ENCODE results near the gene ZNF776. TPM values are rescaled to one million over a fixed set of nuclear protein-coding genes. Genes with fewer than 3 reads are reported as not detected.

ZNF776 gene
- total and polyA plus RNA-seq, 2 of the 13 experiments (the other 11 are each of a cell fraction or from before 2014, with no cell fraction given) = 7.6 to 16.9 TPM

DNA sequence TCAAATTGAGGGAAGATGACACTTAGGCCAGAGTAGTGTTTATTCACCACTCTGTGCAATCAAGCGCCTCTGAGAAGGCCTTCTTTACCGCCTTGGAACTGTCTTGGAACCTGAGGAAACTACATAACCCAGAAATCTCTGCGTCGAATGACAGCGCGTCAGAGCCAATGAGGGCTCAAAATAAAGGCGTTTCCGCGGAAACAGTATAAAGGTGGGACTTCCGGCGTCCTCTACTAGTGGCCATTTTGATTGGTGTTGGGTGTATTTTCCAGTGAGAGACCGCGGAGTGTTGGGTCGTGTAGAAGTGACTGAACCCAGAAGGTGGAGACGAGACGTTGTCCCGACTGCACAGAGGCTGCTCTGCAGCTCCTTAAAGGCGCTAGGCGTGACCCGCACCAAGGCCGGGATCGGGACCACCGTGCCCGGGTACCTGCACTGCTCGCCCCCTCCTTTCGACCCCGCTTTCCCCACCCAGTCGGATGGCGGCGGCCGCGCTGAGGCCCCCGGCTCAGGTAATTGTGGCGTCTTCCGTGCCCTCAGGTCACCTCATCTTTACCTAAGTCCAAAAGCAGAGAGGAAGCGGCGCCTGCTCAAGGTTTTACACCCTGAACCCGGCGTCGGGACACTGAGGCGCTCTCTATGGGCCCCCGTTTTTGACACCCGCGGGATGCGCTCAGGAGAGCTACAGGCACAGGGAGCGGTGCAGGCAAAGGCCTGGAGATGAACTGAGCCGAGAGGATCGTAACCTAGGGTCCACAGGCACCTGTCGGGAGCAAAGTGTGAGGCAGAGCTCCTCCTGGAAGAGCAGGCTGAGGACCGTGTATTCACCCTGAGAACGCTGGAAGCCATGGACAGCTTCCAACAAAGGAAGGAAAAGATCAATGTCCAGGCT lies at the start of gene ZNF776 (continued):
- TF ChIP-seq CEBPB (IDR thresholded peaks at IDR 0.05; ENCODE audit: borderline replicate concordance, low read depth, low read length) (no peak), CCDC6 (CRISPR knock-in tag; IDR thresholded peaks at IDR 0.05) (peak; percentile 19; the same call in 1 of the 2 replicates), TCF7 (IDR thresholded peaks at IDR 0.05; ENCODE audit: low read depth) (no peak), LCORL (IDR thresholded peaks at IDR 0.05) (no peak), LCORL (CRISPR knock-in tag; IDR thresholded peaks at IDR 0.05) (peak; percentile 64; the same call in 1 of the 2 replicates), ZNF781 (CRISPR knock-in tag; IDR thresholded peaks at IDR 0.05; ENCODE audit: borderline replicate concordance, not compliant biosample characterization) (peak; percentile 67), BRCA1 (CRISPR knock-in tag; IDR thresholded peaks at IDR 0.05) (peak; percentile 82), ZNF274 (CRISPR knock-in tag; IDR thresholded peaks at IDR 0.05) (peak; percentile 72; the same call in 1 of the 2 replicates), HOXA5 (CRISPR knock-in tag; IDR thresholded peaks at IDR 0.05) (0 out of 2 replicates have a peak, but pooled peaks have one; percentile 44), ISX (CRISPR knock-in tag; conservative IDR thresholded peaks at IDR 0.05) (peak; percentile 84; the same call in 1 of the 2 replicates), ZNF207 (IDR thresholded peaks at IDR 0.05; ENCODE audit: borderline replicate concordance) (no peak), ZBTB25 (CRISPR knock-in tag; IDR thresholded peaks at IDR 0.05) (no peak), ERF (CRISPR knock-in tag; IDR thresholded peaks at IDR 0.05) (no peak), ZNF816 (CRISPR knock-in tag; IDR thresholded peaks at IDR 0.05; ENCODE audit: borderline replicate concordance) (no peak)
- TF ChIP-seq, protein P1, sequence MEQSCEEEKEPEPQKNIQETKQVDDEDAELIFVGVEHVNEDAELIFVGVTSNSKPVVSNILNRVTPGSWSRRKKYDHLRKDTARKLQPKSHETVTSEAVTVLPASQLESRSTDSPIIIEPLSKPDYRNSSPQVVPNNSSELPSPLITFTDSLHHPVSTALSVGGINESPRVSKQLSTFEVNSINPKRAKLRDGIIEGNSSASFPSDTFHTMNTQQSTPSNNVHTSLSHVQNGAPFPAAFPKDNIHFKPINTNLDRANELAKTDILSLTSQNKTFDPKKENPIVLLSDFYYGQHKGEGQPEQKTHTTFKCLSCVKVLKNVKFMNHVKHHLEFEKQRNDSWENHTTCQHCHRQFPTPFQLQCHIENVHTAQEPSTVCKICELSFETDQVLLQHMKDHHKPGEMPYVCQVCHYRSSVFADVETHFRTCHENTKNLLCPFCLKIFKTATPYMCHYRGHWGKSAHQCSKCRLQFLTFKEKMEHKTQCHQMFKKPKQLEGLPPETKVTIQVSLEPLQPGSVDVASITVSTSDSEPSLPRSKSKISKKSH (CRISPR knock-in tag; IDR thresholded peaks at IDR 0.05; ENCODE audit: borderline replicate concordance) = peak; percentile 50; the same call in 1 of the 2 replicates
- TF ChIP-seq, protein P2, sequence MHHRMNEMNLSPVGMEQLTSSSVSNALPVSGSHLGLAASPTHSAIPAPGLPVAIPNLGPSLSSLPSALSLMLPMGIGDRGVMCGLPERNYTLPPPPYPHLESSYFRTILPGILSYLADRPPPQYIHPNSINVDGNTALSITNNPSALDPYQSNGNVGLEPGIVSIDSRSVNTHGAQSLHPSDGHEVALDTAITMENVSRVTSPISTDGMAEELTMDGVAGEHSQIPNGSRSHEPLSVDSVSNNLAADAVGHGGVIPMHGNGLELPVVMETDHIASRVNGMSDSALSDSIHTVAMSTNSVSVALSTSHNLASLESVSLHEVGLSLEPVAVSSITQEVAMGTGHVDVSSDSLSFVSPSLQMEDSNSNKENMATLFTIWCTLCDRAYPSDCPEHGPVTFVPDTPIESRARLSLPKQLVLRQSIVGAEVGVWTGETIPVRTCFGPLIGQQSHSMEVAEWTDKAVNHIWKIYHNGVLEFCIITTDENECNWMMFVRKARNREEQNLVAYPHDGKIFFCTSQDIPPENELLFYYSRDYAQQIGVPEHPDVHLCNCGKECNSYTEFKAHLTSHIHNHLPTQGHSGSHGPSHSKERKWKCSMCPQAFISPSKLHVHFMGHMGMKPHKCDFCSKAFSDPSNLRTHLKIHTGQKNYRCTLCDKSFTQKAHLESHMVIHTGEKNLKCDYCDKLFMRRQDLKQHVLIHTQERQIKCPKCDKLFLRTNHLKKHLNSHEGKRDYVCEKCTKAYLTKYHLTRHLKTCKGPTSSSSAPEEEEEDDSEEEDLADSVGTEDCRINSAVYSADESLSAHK (CRISPR knock-in tag; IDR thresholded peaks at IDR 0.05; ENCODE audit: borderline replicate concordance) = no peak
- TF ChIP-seq, protein P3, sequence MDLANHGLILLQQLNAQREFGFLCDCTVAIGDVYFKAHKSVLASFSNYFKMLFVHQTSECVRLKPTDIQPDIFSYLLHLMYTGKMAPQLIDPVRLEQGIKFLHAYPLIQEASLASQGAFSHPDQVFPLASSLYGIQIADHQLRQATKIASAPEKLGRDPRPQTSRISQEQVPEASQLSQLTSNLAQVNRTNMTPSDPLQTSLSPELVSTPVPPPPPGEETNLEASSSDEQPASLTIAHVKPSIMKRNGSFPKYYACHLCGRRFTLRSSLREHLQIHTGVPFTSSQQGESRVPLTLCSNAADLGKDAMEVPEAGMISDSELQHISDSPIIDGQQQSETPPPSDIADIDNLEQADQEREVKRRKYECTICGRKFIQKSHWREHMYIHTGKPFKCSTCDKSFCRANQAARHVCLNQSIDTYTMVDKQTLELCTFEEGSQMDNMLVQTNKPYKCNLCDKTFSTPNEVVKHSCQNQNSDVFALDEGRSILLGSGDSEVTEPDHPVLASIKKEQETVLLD (CRISPR knock-in tag; IDR thresholded peaks at IDR 0.05; ENCODE audit: low read depth) = no peak
- TF ChIP-seq, protein P4, sequence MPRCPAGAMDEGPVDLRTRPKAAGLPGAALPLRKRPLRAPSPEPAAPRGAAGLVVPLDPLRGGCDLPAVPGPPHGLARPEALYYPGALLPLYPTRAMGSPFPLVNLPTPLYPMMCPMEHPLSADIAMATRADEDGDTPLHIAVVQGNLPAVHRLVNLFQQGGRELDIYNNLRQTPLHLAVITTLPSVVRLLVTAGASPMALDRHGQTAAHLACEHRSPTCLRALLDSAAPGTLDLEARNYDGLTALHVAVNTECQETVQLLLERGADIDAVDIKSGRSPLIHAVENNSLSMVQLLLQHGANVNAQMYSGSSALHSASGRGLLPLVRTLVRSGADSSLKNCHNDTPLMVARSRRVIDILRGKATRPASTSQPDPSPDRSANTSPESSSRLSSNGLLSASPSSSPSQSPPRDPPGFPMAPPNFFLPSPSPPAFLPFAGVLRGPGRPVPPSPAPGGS (CRISPR knock-in tag; IDR thresholded peaks at IDR 0.05) = 0 out of 2 replicates have a peak, but pooled peaks have one; percentile 47
- TF ChIP-seq, protein P5, sequence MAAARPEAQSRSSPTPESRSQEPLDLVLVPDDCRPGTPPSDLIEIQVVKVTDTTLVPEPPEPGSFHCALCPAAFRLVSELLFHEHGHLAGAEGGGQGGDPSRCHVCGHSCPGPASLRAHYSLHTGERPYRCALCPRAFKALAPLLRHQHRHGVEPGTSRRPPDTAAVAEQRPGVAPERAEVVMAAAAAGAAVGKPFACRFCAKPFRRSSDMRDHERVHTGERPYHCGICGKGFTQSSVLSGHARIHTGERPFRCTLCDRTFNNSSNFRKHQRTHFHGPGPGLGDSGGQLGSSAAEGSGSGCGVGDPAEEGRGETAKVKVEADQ (CRISPR knock-in tag; IDR thresholded peaks at IDR 0.05; ENCODE audit: borderline replicate concordance) = 0 out of 2 replicates have a peak, but pooled peaks have one; percentile 48
